ENCODE results near the gene TBC1D30.

Gene TBC1D30

DNA sequence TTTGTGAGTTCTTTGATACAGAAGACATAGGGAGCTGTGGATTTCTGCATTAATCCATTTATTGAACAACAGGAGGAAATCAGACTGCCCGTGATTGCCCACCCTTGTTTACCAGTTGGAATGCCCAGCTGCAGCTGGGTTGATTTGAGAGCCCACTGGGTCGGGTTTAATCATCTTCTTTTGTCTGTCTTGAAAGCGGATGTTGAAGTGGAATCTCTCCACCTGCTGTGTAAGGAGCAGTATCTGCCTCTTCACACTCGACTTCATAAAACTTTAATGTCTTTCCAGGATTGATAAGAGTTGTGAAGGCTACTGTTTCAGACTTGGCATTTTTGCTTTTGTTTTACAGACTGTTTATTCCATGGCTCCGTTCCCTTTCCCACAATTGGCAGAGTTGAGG, 39.9 kb downstream of the TBC1D30 start:
- no peak for DNase-seq (ENCODE audit: low spot score)

GRCh38 chr12:64875186-64875585, 50.7 kb downstream of the TBC1D30 start:
- DNase-seq (ENCODE audit: low spot score): no peak

- DNase-seq (ENCODE audit: low spot score): no peak
Observed at GRCh38 chr12:64876388-64877071, 52.1 kb downstream of the TBC1D30 start.

DNA sequence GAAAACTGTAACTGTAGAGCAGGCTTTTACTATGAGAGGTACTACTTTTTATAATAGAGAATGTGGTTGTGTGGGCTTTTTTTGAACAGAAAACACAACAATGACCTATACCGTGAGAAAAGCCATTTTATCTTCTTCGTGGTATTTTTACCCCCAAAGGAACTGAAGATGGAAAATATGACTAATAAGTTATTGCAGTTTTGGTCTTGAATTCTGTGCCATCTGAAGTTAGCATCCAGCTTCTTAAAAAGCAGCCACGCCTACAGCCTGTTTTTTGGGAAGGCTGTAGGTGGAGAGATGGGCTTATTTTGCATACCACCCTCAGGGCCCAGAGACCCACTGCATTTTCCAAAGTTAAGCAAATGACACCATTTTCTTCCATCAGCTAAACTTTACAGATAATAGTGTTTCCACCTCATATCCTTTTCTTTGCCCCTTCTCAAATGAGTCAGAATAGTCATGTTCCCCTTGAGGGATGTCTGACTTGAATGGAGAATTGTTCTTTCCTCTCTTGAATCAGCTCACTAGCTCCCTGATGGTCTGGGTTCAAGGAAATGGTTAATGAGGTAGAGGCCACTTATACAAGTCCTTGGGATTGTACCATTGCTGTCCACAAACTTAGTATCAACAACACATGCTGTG, 53.0 kb downstream of the TBC1D30 start:
- no peak for DNase-seq (ENCODE audit: low spot score)

GRCh38 chr12:64882687-64883086, 58.2 kb downstream of the TBC1D30 start:
- DNase-seq (ENCODE audit: low spot score): no peak

GRCh38 chr12:64883264-64884163, 59.1 kb downstream of the TBC1D30 start:
- DNase-seq (ENCODE audit: low spot score): no peak

DNA sequence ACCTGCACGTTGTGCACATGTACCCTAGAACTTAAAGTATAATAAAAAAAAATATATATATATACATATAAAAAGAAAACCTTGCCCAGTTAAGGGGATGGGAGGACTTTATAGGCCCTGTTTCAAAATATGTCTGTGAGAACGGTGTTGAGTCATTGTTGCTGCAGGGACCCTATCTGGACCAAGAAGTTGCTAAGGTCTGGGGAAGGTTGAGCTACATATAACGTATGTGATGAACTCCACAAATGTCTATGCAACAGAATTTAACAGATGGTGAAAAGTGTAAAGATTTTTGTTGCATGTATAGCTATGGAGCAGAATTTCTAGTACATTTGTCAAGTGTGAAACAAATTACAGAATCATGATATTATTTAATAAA, 59.7 kb downstream of the TBC1D30 start:
- no peak for DNase-seq (ENCODE audit: low spot score)

- DNase-seq (ENCODE audit: low spot score): no peak
Observed at GRCh38 chr12:64884728-64885127, 60.3 kb downstream of the TBC1D30 start.

- DNase-seq (ENCODE audit: low spot score): no peak
Observed at GRCh38 chr12:64889434-64890216, 65.2 kb downstream of the TBC1D30 start.

DNA sequence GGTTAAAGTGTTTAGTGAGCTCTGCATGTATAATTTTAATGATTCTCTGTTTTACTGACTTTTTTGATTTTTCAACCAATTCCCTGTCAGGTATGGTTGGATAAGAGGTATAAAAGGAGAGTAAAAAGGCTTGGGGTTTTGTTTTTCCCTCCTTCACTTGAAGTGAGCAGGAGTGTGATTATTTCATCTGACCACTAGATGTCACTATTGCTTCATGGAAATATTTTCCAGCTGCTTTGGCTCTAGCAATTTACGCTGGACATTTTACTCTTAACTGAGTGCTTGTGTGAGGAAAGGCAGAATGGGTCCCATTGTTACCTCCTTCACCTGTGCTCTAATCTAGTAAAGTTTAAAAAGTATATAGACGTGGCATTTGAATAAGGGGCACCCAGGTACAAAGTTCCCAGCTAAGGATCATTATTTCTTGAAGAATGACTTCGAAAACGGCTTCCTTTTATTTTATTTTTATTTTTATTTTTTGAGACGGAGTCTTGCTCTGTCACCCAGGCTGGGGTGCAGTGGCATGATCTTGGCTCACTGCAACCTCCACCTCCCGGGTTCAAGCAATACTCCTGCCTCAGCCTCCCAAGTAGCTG, 66.5 kb downstream of the TBC1D30 start:
- DNase-seq (ENCODE audit: low spot score): peak; percentile 83

DNA sequence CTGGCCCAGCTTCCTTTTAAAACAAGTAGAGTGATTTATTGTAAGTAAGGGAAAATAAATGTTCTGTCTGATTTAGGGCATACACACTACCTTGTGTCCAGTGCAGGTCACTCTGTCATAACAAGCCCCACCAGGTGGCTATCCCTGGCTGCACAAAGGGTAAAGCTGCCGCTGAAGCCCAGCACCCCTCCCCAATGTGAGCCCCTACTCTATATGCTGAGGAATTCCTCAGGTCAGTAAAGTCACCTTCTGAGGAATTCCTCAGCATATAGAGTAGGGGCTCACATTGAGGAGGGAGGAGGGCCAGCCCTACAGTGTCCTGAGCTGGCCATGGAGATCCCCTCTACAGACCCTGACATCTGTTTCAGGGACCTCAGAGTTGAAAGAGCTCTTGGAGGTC, 67.2 kb downstream of the TBC1D30 start:
- no peak for DNase-seq (ENCODE audit: low spot score)

DNA sequence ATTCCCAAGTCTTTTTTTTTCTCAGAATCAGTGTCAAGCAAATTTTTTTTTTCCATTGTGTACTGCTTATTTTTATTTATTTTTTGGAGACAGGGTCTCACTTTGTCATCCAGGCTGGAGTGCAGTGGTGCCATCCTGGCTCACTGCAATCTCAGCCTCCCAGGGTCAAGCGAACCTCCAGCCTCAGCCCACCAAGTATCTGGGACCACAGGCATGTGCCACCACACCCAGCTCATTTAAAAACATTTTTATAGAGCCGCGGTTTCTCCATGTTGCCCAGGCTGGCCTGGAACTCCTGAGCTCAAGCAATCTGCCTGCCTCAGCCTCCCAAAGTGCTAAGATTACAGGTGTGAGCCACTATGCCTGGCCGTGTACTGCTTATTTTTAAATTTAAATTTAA, 68.1 kb downstream of the TBC1D30 start:
- no peak for DNase-seq (ENCODE audit: low spot score)

- DNase-seq (ENCODE audit: low spot score): no peak
Observed at GRCh38 chr12:64893961-64894360, 69.5 kb downstream of the TBC1D30 start.

- no peak for DNase-seq (ENCODE audit: low spot score)
Observed at GRCh38 chr12:64894827-64895475, 70.5 kb downstream of the TBC1D30 start.

GRCh38 chr12:64895526-64895925, 71.1 kb downstream of the TBC1D30 start:
- no peak for DNase-seq (ENCODE audit: low spot score)

DNA sequence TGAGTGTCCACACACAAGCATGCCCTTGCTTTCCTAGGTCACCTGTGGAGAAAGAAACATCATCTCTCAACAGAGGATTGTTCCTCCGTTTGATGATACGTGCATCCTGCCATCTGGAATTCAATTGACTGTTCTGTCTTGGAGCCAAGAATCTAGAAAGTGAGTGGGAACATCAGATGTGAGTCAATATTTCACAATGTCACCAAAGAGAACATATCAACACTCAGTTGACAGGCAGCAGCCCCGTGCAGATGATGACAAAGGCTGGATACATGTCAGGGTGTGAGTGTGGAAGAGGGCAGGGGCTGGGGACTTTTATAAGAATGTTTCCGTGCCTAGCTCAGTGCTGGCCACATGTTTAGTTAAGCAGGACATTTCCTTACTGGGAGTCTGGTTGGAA, 76.1 kb downstream of the TBC1D30 start:
- no peak for DNase-seq (ENCODE audit: low spot score)

GRCh38 chr12:64903479-64904152, 79.2 kb downstream of the TBC1D30 start:
- no peak for DNase-seq (ENCODE audit: low spot score)

GRCh38 chr12:64907097-64907496, 82.7 kb downstream of the TBC1D30 start:
- no peak for DNase-seq (ENCODE audit: low spot score)

GRCh38 chr12:64909124-64909523, 84.7 kb downstream of the TBC1D30 start:
- no peak for DNase-seq (ENCODE audit: low spot score)

DNA sequence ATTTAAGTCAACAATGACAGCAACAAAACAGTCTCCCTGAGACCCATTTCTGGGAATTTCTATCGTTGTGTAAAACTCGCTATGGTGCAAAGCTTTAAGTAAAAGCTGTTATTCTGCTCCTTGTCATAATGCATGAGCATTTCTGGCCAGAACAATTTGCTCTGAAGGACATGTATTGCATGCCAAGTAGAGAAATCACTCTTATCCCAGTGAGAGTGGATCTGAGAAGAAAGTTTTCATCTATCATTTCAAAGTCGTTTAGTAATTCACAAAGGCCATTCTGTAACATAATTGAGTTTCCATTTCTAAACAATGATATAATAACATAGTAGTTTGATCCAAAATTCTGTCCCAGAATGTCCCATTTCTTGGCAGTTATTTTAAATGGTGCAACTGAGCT, 86.6 kb downstream of the TBC1D30 start:
- DNase-seq (ENCODE audit: low spot score): no peak

GRCh38 chr12:64911912-64912311, 87.5 kb downstream of the TBC1D30 start:
- no peak for DNase-seq (ENCODE audit: low spot score)
